SK-N-SH (cell line): ENCODE measurements around the gene LGALS3BP. TPM values are rescaled to one million over a fixed set of nuclear protein-coding genes. Genes with fewer than 3 reads are reported as not detected.
"Not testable (repeated sequence)": the region's sequence is repeated elsewhere in the genome, so short reads cannot be mapped to it uniquely, and the experiment has no call there.

ENCODE experiments used
- CTCF ChIA-PET: fragments of 300-600, 350-600 bp; formaldehyde crosslinking; extraction: SDS; loops from one replicate; lab custom pipeline; 2021; lab: Yijun Ruan, JAX
- POLR2A ChIA-PET: fragments of 350-600 bp; sonication (Branson Sonifier 250); formaldehyde crosslinking; extraction: SDS; loops from one replicate; lab custom pipeline; 2020; ENCODE audit warnings: antibody characterized with exemption, inconsistent platforms; lab: Yijun Ruan, JAX
- DNase-seq: peaks from one replicate; pipeline ENCODE4 v3.0.0; 2012
- H2AFZ ChIP-seq: fragments of 200-600 bp; sonication (generic); 2 replicates; pipeline ENCODE4 v1.8.1; 2016; ENCODE audit warnings: antibody characterized with exemption, mild to moderate bottlenecking, low read depth
- H3F3A ChIP-seq: fragments of 200-600 bp; sonication (generic); replicated peaks from 2 replicates; pipeline ENCODE3; 2016; ENCODE audit warnings: antibody characterized with exemption, mild to moderate bottlenecking; ENCODE audit not compliant: insufficient read depth
- H3K27ac ChIP-seq, 2 experiments: fragments of 200-500 bp in 1 of 2; fragments of 200-600 bp in 1 of 2; sonication (Bioruptor generic) in 1 of 2; sonication (generic), shearing (Covaris generic) in 1 of 2; 2 replicates each; pipeline versions ENCODE4 v1.5.1 to v1.6.1; 2014 to 2016; ENCODE audit warnings: low read depth in 2 of 2, inconsistent platforms in 1 of 2, low read length in 1 of 2, mild to moderate bottlenecking in 1 of 2, mixed read lengths in 1 of 2
- H3K27me3 ChIP-seq: fragments of 200-600 bp; sonication (generic), shearing (Covaris generic); 2 replicates; pipeline ENCODE4 v1.6.1; 2016; ENCODE audit warnings: mixed run types; ENCODE audit not compliant: insufficient read depth
- H3K36me3 ChIP-seq, 2 experiments: fragments of 200-500 bp in 1 of 2; fragments of 200-600 bp in 1 of 2; sonication (Bioruptor generic) in 1 of 2; sonication (generic) in 1 of 2; replicated peaks in 1 of 2; 2 replicates each; pipeline versions ENCODE3 to v1.5.1; 2014 to 2016; ENCODE audit warnings: low read length in 1 of 2, mild to moderate bottlenecking in 1 of 2; ENCODE audit not compliant: insufficient read depth in 2 of 2, control insufficient read depth in 1 of 2
- H3K4me1 ChIP-seq, 2 experiments: fragments of 200-500 bp in 1 of 2; fragments of 200-600 bp in 1 of 2; sonication (Bioruptor generic) in 1 of 2; sonication (generic), shearing (Covaris generic) in 1 of 2; 2 replicates each; pipeline versions ENCODE4 v1.5.1 to v1.6.1; 2014 to 2016; ENCODE audit warnings: low read depth in 1 of 2, low read length in 1 of 2, mixed run types in 1 of 2; ENCODE audit not compliant: insufficient read depth in 2 of 2, control insufficient read depth in 1 of 2
- H3K4me2 ChIP-seq: fragments of 200-600 bp; sonication (generic), shearing (Covaris generic); 2 replicates; pipeline ENCODE4 v1.6.1; 2017; ENCODE audit warnings: mixed run types
- H3K4me3 ChIP-seq, 2 experiments: fragments of 200-500 bp in 1 of 2; fragments of 200-600 bp in 1 of 2; sonication (Bioruptor generic) in 1 of 2; sonication (generic), shearing (Covaris generic) in 1 of 2; 2 replicates each; pipeline versions ENCODE4 v1.5.1 to v1.8.1; 2014 to 2016; ENCODE audit warnings: low read depth in 2 of 2, inconsistent platforms in 1 of 2, low read length in 1 of 2, mild to moderate bottlenecking in 1 of 2, mixed read lengths in 1 of 2, moderate library complexity in 1 of 2
- H3K79me2 ChIP-seq: fragments of 200-600 bp; sonication (generic); 2 replicates; pipeline ENCODE4 v1.8.1; 2017; ENCODE audit warnings: mild to moderate bottlenecking; ENCODE audit not compliant: insufficient read depth
- H3K9ac ChIP-seq: fragments of 200-600 bp; sonication (generic); 2 replicates; pipeline ENCODE4 v1.6.1; 2017; ENCODE audit warnings: mixed run types
- H3K9me2 ChIP-seq: fragments of 200-600 bp; sonication (generic); 2 replicates; pipeline ENCODE4 v1.6.1; 2017; ENCODE audit warnings: mixed run types
- H3K9me3 ChIP-seq: fragments of 200-600 bp; sonication (generic); 2 replicates; pipeline ENCODE4 v1.6.1; 2017; ENCODE audit warnings: mixed run types, mild to moderate bottlenecking, moderate library complexity
- H4K20me1 ChIP-seq: fragments of 200-600 bp; sonication (generic); 2 replicates; pipeline ENCODE4 v1.6.1; 2017; ENCODE audit warnings: mild to moderate bottlenecking, mixed run types; ENCODE audit not compliant: insufficient read depth
- FOSL2 ChIP-seq: IDR thresholded peaks from 2 replicates; pipeline ENCODE4 v1.4.0; 2012; ENCODE audit warnings: low read depth, mild to moderate bottlenecking, moderate library complexity, borderline replicate concordance
- GABPA ChIP-seq: IDR thresholded peaks from 2 replicates; pipeline ENCODE4 v1.4.0; 2012; ENCODE audit warnings: low read depth, mild to moderate bottlenecking
- MXI1 ChIP-seq: IDR thresholded peaks from 2 replicates; pipeline ENCODE4 v1.6.1; 2012; ENCODE audit warnings: mild to moderate bottlenecking, low read depth, low read length, improper control_type of control experiment
- RAD21 ChIP-seq: IDR thresholded peaks from 2 replicates; pipeline ENCODE4 v1.6.1; 2012; ENCODE audit warnings: mild to moderate bottlenecking, low read length
- RXRA ChIP-seq: IDR thresholded peaks from 2 replicates; pipeline ENCODE4 v1.4.0; 2012; ENCODE audit warnings: low read depth, mild to moderate bottlenecking, borderline replicate concordance
- SIN3A ChIP-seq: IDR thresholded peaks from 2 replicates; pipeline ENCODE4 v1.6.1; 2012; ENCODE audit warnings: low read depth, mild to moderate bottlenecking, low read length, moderate library complexity, borderline replicate concordance
- TAF1 ChIP-seq: IDR thresholded peaks from 2 replicates; pipeline ENCODE4 v1.6.1; 2012; ENCODE audit warnings: low read depth, mild to moderate bottlenecking, low read length, moderate library complexity, borderline replicate concordance
- TEAD4 ChIP-seq: IDR thresholded peaks from 2 replicates; pipeline ENCODE4 v1.4.0; 2012; ENCODE audit warnings: mild to moderate bottlenecking, borderline replicate concordance; ENCODE audit not compliant: insufficient read depth
- WGBS: methylation state at CpG from one replicate; pipeline ENCODE4 v1.1.6; 2017; ENCODE audit warnings: low lambda C conversion rate; 5-methylcytosine and 5-hydroxymethylcytosine counted together
- polyA plus RNA-seq, 3 experiments: library from polyadenylated mRNA; depleted of rRNA; stranded (reverse); fragments of >200 nt; gene quantifications; 2 replicates each; pipeline ENCODE4 v1.2.3, GENCODE V29; 2012
- TF ChIP-seq, protein P1 (sequence below): fragments of 200-600 bp; sonication (generic); IDR thresholded peaks from 2 replicates; pipeline ENCODE4 v1.6.1; 2017; ENCODE audit warnings: antibody characterized with exemption, mild to moderate bottlenecking, moderate library complexity

LGALS3BP gene
- polyA plus RNA-seq, 1 of the 3 experiments (the other 2 are of a cell fraction) = 579 TPM

DNA sequence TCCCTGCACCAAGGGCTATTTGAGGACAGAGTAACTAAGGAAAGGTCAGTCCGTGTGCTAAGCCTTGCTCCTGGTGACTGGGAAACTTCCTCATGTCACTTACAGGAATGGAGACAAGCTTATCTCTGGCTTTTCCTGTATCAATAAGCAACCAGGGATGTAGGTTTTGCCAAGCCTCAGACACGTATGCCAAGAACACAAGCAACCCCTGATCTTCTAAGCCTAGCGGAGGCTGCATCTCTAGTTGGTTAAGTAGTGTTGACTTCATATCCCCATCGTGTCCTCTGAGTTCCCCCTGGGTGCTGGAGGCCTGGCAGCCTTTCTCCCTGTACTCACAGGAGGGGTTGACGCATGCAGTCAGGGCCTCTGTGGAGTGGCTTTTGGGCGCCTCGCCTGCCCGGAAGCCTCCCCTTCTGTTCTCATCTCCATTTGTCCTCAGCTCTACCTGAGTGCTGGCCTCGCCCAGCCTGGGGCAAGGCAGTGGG lies 42.8 kb upstream of the LGALS3BP start:
- Histone ChIP-seq H3K4me3 (no peak overlapping the region), H3K9ac (no peak overlapping the region), H3K79me2 (no peaks in the 10 kb centered on the region), H3K4me2 (no peak overlapping the region), H3K4me1 (peaks cover 24 to 39% of the 10 kb centered on the region in 2 experiments), H3K9me3 (no peaks in the 10 kb centered on the region), H2AFZ (no peak overlapping the region), H3F3A (no peaks in the 10 kb centered on the region), H3K36me3 (no peaks in the 10 kb centered on the region), H3K27me3 (no peaks in the 10 kb centered on the region), H4K20me1 (no peaks in the 10 kb centered on the region), H3K9me2 (no peaks in the 10 kb centered on the region), H3K27ac (no peak overlapping the region)
- TF ChIP-seq TAF1 = no peak
- TF ChIP-seq FOSL2 = no peak
- TF ChIP-seq, protein P1, sequence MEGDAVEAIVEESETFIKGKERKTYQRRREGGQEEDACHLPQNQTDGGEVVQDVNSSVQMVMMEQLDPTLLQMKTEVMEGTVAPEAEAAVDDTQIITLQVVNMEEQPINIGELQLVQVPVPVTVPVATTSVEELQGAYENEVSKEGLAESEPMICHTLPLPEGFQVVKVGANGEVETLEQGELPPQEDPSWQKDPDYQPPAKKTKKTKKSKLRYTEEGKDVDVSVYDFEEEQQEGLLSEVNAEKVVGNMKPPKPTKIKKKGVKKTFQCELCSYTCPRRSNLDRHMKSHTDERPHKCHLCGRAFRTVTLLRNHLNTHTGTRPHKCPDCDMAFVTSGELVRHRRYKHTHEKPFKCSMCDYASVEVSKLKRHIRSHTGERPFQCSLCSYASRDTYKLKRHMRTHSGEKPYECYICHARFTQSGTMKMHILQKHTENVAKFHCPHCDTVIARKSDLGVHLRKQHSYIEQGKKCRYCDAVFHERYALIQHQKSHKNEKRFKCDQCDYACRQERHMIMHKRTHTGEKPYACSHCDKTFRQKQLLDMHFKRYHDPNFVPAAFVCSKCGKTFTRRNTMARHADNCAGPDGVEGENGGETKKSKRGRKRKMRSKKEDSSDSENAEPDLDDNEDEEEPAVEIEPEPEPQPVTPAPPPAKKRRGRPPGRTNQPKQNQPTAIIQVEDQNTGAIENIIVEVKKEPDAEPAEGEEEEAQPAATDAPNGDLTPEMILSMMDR = no peak
- no peak for TF ChIP-seq SIN3A
- TF ChIP-seq RXRA = no peak
- TF ChIP-seq GABPA = no peak
- no peak for TF ChIP-seq TEAD4
- TF ChIP-seq MXI1 = no peak
- no peak for TF ChIP-seq RAD21
- CTCF ChIA-PET = interaction anchor here (0.7 to 22.0 kb wide), 12 partner anchors 10 to 507 kb away, joined by 3 to 405 read pairs (median 6); no protein-coding TSS in a partner anchor
- 97% methylated on average over 9 of the region's 9 CpGs for WGBS
- no peak for DNase-seq
- POLR2A ChIA-PET = interaction anchor here (0.9 kb wide), 1 partner anchor 13 kb away, joined by 3 read pairs; the partner anchor contains the start of gene CANT1

DNA sequence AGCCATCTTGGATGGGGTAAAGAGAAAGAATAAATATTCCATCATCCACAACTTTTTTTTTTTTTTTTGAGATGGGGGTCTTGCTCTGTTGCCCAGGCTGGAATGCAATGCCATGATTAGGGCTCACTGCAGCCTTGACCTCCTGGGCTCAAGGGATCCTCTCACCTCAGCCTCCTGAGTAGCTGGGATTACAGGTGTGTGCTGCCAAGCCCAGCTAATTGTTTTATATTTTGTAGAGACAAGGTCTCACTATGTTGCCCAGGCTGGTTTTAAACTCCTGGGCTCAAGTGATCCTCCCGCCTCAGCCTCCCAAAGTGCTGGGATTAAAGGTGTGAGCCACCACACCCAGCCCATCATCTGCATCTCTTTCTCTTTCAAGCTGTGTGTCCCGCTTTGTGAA lies 42.2 kb upstream of the LGALS3BP start:
- not testable (repeated sequence) for H3K79me2 ChIP-seq, H4K20me1 ChIP-seq, H3K9ac ChIP-seq, H3K4me2 ChIP-seq, DNase-seq, H3K9me3 ChIP-seq, H3K27ac ChIP-seq, H2AFZ ChIP-seq, H3K27me3 ChIP-seq, H3K9me2 ChIP-seq, H3K4me3 ChIP-seq, H3K36me3 ChIP-seq, H3F3A ChIP-seq
- CTCF ChIA-PET = interaction anchor here (0.7 to 22.0 kb wide), 13 partner anchors 10 to 506 kb away, joined by 3 to 405 read pairs (median 5); partner anchors contain the start of gene ENGASE
- WGBS = 97% methylated on average over 2 of the region's 2 CpGs
- POLR2A ChIA-PET = interaction anchor here (0.7 kb wide), 1 partner anchor 23 kb away, joined by 4 read pairs; no protein-coding TSS in a partner anchor
- H3K4me1 ChIP-seq = peaks cover 18 to 32% of the 10 kb centered on the region in 2 experiments; a peak in 3 of 4 replicates
